GM20431 (cell line): ENCODE measurements around the gene MGAT5B.

Source experiments
- in situ Hi-C: fragments of 300-500 bp; cut with MseI, MboI; formaldehyde crosslinking; loops from one replicate; pipeline ENCODE4 v1.15.0; 2020; ENCODE audit warnings: low sequenced_read_pairs; ENCODE audit not compliant: unreplicated experiment

The MGAT5B gene

GRCh38 chr17:76899414-76899813 lies 31.2 kb downstream of the MGAT5B start:
- in situ Hi-C loops: no loop called here

GRCh38 chr17:76900723-76901122 lies 32.5 kb downstream of the MGAT5B start:
- in situ Hi-C loops: no loop called here

GRCh38 chr17:76901542-76902197 lies 33.5 kb downstream of the MGAT5B start:
- in situ Hi-C loops: no loop called here

- in situ Hi-C loops: no loop called here
These were observed 34.3 kb downstream of the MGAT5B start for GRCh38 chr17:76902476-76902875.

DNA sequence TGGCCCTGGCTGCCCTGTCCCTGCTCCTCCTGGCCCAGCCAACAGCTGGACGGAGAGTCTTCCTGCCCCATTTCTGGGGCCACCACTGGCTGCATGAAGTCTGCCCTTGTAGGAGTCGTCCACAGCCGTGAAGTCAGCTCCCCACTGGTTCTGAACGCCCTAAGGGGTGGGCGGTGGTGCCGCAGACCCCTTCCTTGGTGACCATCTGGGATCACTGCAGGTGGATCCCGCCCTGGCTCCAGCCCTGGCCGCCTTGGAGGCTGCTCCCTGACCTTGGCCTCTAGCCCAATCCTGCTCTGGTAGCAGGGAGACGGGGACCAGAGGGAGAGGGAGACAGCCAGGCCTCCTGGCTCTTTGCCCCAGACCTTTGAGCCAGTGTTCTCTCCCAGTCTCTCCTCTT lies 35.4 kb downstream of the MGAT5B start:
- in situ Hi-C loops: no loop called here

GRCh38 chr17:76904116-76904515 lies 35.9 kb downstream of the MGAT5B start:
- in situ Hi-C loops: no loop called here

DNA sequence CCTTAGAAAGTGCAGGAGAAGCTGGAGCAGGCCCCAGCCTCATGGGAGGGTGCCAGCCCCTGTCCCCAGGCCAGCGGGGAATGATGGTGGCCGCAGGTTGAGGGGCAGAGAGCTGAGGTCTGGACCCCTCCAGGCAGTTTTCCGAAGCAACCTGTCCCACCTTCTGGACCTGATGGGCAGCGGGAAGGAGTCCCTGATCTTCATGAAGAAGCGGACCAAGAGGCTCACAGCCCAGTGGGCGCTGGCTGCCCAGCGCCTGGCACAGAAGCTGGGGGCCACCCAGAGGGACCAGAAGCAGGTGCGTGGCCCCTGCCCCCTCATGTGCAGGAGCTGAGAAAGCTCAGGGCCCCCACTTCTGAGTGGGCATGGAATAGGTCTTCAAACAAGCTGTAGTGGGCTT lies 36.8 kb downstream of the MGAT5B start:
- in situ Hi-C loops: no loop called here

DNA sequence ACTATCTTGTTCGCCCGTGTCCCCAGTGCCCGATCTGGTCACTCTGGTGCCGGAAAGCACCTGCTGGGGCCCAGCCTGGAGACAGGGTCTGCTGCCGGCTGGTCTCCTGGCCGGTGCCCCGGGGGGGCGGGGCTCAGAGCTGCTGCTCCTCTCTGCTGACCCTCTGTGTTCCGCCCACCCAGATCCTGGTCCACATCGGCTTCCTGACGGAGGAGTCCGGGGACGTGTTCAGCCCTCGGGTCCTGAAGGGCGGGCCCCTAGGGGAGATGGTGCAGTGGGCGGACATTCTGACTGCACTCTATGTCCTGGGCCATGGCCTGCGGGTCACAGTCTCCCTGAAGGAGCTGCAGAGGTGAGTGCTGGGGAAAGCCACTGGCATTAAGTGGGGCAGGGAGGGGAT lies 37.6 kb downstream of the MGAT5B start:
- in situ Hi-C loops: no loop called here

- in situ Hi-C loops: no loop called here
These were observed 38.3 kb downstream of the MGAT5B start for GRCh38 chr17:76906463-76906862.

GRCh38 chr17:76907352-76907751 lies 39.1 kb downstream of the MGAT5B start:
- in situ Hi-C loops: no loop called here

GRCh38 chr17:76909971-76910760 lies 42.0 kb downstream of the MGAT5B start:
- in situ Hi-C loops: no loop called here

GRCh38 chr17:76911299-76912017 lies 43.3 kb downstream of the MGAT5B start:
- in situ Hi-C loops: no loop called here

GRCh38 chr17:76912421-76913164 lies 44.4 kb downstream of the MGAT5B start:
- in situ Hi-C loops: no loop called here

DNA sequence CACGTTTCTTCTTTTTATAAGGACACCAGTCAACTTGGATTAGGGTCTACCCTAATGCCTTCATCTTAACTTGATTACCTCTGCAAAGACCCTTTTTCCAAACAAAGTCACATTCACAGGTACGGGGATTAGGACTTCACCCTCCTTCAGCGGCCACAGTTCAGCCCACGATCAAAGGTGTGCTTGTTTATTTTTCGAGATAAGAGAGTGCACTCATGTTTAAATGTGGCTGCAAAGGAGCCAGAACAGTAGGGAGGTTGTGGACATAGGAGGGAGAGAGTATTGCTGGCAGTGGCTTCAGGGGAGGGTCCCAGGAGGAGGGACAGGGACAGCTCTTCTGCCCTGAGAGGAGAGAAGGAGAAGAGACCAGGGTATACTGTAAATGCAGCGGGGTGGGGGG lies 46.7 kb downstream of the MGAT5B start:
- in situ Hi-C loops: no loop called here

- in situ Hi-C loops: no loop called here
These were observed 47.8 kb downstream of the MGAT5B start for GRCh38 chr17:76915840-76916510.

- in situ Hi-C loops: no loop called here
These were observed 49.6 kb downstream of the MGAT5B start for GRCh38 chr17:76917829-76918228.

GRCh38 chr17:76918811-76919210 lies 50.6 kb downstream of the MGAT5B start:
- in situ Hi-C loops: no loop called here

DNA sequence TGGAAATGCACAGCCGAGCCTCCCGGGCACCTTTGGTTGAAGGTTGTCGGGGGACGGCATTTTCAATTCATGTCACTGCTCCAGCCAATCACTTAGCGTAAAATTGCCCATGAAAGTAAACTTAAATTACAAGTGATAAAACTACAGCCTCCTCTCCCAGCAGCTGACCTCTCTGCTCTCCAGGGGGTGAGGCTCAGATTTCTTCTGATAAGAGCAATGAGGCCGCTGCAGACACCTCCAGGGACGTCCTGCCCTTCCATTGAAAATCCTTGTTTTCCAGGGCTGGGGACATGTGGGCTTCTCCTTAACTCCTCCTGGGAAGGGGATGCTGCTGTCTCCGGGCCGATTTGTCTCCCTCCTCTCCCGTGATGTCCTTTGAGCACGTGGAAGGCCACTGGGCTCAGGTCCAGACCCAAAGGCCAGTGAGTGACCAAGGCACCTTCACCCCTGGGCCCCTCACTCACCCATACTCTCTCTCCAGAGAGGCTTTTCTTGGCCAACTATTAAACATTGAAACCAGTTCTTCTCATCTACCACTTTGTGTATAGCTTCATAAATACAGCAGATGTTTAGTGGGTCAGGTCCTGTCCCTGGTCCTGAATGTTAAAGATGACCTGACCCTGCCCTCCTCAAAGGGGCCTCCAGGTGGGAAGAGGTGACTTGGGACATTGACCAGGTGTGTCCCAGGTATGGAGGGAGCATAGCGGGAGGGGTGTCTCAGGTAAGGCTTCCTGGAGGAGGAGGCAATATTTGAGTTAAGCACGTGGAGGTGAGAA lies 52.3 kb downstream of the MGAT5B start:
- in situ Hi-C loops: no loop called here

GRCh38 chr17:76921340-76922036 lies 53.3 kb downstream of the MGAT5B start:
- in situ Hi-C loops: no loop called here
